Measurements from ENCODE around the gene NTNG1.
"Not testable (repeated sequence)": the region's sequence is repeated elsewhere in the genome, so short reads cannot be mapped to it uniquely, and the experiment has no call there.

The NTNG1 gene

DNA sequence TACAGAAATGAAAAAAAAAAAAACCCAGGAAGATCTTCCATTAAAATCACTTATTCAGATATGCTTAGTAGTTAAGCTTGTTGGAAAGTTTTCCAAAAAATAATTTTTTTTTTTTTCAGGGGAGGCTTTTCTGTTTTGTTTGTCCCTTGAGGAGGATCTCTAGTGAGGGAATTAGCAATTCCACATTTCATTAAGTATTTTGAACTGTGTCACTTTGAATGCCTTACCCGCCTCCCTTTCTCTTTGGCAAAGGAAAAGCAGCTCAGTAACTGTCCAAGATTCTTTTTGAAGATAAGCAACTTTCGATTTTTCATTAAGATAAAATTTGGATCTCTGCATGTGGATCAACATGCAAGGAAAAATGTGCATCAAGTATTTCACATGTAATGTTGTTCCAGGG is 1.8 kb downstream of the NTNG1 start:
- no peak for DNase-seq (ENCODE audit: low read depth)

- no peak for DNase-seq (ENCODE audit: low read depth)
Measured at GRCh38 chr1:107145637-107146036, 4.8 kb downstream of the NTNG1 start.

- no peak for DNase-seq (ENCODE audit: low read depth)
Measured at GRCh38 chr1:107147843-107148242, 7.0 kb downstream of the NTNG1 start.

DNA sequence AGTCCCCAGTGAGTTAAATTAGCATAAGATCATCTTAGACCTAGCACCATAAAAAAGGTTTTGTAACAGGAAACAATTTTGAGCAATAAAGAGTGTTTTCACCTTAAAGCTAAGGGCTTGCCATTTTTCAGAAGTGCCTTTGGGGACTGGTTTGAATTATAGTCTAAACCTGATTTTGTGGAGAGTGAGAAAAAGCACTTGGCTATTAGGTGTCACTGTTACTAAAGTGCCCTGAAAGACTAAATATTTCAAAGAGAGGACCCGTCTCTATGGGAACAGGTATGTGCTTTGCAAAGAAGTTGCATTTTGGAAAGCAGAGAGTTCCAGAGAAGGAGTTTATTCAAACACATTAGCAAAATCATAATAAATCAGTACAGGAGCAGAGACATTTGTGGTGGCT is 9.1 kb downstream of the NTNG1 start:
- DNase-seq (ENCODE audit: low read depth) = no peak

GRCh38 chr1:107151295-107151694 is 10.5 kb downstream of the NTNG1 start:
- no peak for DNase-seq (ENCODE audit: low read depth)

DNA sequence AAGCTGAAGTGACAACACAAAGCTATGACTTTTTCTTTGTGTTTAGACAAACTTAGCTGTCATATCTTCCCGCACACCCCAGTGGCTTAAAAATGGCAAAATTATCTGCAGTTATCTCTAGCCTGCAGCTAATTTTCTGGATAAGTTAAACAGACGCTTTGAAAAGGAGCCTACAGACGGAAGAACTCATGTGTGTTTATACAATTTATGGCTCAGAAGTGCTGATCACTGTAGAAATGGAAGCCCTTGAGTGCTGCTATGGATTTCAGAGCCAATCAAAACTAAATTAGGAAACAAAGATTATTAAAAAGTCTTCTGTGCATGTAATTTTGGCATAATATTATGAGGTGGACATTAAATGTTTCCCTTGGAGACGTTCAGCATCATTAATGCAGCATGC is 11.6 kb downstream of the NTNG1 start:
- DNase-seq (ENCODE audit: low read depth) = no peak

DNA sequence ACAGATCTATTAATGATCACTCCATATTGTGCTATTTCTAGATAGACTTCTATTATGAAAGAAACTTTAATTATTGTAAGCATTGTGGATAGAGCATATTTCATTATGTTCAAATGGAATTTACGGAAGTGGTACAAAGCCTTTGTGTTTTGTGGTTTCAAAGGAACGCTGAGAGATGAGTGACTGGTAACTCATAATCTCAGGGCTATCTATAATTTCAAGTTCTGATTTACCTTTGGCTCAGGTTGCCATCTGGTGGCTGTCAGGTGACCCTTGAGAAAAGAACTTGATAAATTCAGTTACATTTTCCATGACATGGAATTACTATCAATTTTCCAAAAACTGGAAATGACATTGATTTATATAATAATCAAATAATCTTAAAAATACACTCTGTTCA is 12.2 kb downstream of the NTNG1 start:
- no peak for DNase-seq (ENCODE audit: low read depth)

DNA sequence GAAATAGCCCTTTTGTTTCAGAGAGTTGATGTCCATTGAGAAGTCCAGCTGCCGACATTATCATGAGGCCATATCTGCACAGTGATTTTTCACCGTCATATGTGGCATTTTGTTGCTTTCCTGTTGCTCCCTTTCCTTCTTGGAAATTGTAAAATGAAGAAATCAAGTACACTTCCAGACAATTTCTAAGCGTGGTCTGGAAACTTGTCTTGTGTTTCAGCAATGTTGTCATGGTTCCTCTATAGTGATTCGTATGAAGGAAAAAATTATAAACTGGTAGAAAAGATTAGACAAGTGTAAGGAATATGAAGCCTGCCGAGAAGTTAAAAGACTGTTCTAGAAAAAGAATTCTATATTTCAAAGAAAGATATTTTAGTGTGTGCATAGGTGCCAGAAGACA is 17.7 kb downstream of the NTNG1 start:
- DNase-seq (ENCODE audit: low read depth) = no peak

DNA sequence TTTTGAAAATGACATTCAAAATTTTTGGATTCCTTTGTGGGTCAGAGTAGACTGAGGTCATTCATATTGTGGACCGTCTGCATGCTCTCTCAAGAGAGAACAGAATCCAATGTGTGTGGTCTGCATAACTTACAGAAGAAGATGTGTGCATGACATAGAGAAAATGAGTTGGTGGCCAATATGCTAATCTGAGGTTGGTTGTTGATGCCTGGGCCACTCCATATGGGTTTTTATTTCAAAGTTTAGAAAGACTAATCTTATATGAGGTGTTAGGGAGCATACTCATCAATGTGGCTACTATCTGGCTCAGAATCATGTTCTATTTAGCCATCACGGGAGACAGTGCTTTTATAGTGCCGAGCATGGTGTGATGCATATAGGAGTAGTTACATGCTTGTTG is 18.2 kb downstream of the NTNG1 start:
- DNase-seq (ENCODE audit: low read depth) = no peak

DNA sequence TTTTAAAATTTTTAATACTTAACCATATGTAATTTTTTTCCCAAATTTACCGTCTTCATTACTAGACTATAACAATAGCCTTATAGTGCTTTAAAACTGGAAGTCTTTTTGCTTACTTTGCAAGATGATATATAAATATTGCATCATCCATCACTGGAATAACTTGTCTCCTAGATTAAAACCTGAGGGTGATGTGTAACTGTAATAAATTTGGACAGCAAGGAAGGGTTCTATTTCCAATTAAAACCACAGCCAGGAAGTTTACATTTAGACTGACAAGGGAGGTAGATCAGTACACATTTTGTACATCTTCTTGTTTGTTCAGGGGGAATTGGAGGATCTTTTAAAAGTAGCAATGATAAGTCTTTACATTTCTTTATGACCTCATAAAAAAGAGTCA is 21.9 kb downstream of the NTNG1 start:
- DNase-seq (ENCODE audit: low read depth) = no peak

DNA sequence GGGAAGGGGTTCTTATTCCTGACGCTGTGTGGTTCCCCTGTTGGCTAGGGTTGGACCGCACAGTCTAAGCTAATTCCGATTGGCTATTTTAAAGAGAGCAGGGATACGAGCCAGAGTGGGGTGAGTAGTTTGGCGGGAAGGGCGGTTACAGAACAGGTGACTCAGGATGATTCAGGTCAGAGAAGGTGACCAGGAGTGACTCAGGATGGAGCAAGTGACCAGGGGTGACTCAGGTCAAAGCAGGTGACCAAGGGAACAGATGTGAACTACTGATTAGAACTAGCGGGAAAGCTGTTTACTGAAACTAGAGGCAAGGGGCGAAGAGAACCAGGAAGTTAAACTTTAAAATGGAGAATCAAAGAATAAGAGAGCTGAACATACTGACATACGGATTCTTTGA is 24.1 kb downstream of the NTNG1 start:
- not testable (repeated sequence) for DNase-seq (ENCODE audit: low read depth)

DNA sequence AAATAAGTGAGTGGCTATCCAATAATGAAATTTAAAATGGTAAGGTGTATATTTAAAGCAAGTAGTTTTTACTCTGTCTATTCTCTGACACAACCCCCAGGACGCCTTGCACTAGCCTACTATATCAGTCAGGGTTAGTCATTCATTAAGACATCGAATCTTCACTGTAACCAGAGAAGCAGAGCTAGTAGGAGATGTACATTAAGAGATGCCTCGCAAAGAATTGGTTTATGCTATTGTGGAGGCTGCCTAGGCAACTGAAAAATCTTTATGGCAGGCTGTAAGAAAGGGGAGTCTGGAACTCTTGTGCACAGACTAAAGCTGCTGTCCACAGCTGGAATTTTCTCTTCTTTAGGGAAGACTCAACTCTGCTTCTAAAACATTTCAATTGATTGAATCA is 28.8 kb downstream of the NTNG1 start:
- DNase-seq (ENCODE audit: low read depth) = no peak

DNA sequence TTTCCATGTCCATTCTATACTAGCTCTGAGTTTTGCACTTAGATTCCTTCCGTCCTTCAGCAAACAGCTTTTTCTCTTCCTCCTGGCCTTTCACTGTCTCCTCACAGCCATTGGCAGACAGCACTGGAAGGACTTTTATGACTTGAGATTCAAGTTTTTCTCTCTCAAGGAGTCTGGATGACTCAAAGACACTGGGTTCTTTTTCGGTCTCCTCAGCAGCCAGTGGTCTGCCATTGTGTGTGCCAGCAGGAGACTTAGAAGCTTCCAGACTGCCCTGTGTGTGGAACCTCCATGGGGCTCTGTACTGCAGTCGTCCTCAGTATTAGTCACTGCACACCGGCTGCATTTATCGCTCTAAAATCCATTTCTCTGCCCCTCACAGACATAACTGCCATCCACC is 30.5 kb downstream of the NTNG1 start:
- DNase-seq (ENCODE audit: low read depth) = no peak

GRCh38 chr1:107172450-107173170 is 31.8 kb downstream of the NTNG1 start:
- DNase-seq (ENCODE audit: low read depth) = no peak

DNA sequence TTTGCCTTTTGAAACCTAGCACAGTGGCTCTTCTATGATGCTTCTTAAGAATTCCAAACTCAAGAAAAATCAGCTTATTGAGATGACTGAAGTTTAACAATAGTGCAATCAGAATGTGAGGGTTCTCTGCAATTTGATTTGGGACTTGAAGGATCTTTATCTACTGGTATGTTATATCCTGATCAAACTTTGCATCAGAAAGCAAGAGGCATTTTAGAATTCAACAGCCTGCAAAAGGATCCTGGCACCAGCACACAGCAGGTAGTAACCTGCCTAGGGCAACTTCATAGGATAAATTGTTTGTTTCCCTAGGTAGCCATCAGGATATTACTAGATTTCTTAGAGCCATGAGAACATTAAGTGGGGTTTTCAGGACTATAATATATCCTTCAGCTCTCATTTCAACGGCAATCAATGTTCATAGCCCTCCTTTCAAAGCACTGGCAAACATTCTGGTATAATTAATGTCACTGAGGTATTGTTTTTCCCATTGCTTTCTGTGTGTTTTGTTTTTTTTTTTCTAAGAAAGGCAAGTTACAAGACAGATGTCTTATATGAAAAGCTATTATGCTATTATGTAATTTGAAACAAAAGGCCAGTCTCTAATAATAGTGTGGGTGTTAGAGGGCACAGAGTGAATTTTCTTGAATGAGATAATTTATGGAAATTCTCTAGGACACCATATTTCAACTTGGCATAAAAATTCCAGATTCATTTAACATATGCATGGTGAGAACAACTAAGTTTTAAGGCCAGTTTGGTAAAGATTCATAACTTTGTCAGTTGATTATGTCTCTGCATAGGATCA is 34.5 kb downstream of the NTNG1 start:
- DNase-seq (ENCODE audit: low read depth) = no peak

GRCh38 chr1:107181253-107181969 is 40.6 kb downstream of the NTNG1 start:
- DNase-seq (ENCODE audit: low read depth) = no peak

DNA sequence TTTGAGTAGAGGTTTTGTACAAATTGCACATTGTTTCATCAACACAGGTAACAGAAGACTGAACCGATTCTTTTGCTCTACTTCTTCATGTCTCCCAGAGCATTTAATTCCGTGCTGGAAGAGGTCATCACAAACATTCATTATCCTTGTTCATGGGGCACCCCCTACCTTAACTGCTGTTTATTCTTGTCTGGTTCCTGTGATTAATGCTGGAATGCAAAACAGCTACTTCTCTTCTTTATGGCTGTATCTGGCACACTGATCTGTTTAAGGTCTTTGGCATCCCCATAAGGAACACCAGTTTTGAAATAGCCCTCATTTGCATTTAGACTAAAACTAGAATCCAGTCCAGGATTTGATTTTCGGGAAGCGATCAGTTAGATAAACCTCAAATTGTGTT is 42.2 kb downstream of the NTNG1 start:
- no peak for DNase-seq (ENCODE audit: low read depth)

- DNase-seq (ENCODE audit: low read depth) = no peak
Measured at GRCh38 chr1:107184888-107185287, 44.0 kb downstream of the NTNG1 start.

GRCh38 chr1:107187399-107187798 is 46.6 kb downstream of the NTNG1 start:
- DNase-seq (ENCODE audit: low read depth) = no peak

- no peak for DNase-seq (ENCODE audit: low read depth)
Measured at GRCh38 chr1:107188160-107188559, 47.3 kb downstream of the NTNG1 start.

GRCh38 chr1:107194380-107194779 is 53.5 kb downstream of the NTNG1 start:
- no peak for DNase-seq (ENCODE audit: low read depth)

DNA sequence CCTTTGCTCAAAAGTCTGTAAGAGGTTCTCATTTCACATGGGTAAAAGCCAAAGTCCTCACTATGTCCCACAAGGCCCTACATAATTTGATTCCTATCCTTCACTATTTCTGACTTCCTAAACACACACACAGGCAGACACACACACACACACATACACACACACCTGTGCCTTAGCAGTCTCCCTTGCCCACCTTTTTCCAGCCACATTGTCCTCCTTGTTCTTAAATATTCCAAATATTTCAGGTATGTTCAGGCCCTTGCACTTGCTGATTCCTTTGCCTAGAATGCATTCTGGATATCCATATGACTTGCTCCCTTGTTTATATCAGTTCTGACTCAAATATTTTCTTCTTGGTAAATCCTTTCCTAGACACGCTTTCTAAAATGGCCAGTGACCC is 54.6 kb downstream of the NTNG1 start:
- DNase-seq (ENCODE audit: low read depth) = no peak

GRCh38 chr1:107196973-107197562 is 56.2 kb downstream of the NTNG1 start:
- peak; percentile 5 for DNase-seq (ENCODE audit: low read depth)
